ENCODE results near the gene OGFRL1.
A peak's percentile ranks its signal among the peaks of the same experiment; 100 is the strongest.
"Not testable (repeated sequence)": the region's sequence is repeated elsewhere in the genome, so short reads cannot be mapped to it uniquely, and the experiment has no call there.

Gene OGFRL1

DNA sequence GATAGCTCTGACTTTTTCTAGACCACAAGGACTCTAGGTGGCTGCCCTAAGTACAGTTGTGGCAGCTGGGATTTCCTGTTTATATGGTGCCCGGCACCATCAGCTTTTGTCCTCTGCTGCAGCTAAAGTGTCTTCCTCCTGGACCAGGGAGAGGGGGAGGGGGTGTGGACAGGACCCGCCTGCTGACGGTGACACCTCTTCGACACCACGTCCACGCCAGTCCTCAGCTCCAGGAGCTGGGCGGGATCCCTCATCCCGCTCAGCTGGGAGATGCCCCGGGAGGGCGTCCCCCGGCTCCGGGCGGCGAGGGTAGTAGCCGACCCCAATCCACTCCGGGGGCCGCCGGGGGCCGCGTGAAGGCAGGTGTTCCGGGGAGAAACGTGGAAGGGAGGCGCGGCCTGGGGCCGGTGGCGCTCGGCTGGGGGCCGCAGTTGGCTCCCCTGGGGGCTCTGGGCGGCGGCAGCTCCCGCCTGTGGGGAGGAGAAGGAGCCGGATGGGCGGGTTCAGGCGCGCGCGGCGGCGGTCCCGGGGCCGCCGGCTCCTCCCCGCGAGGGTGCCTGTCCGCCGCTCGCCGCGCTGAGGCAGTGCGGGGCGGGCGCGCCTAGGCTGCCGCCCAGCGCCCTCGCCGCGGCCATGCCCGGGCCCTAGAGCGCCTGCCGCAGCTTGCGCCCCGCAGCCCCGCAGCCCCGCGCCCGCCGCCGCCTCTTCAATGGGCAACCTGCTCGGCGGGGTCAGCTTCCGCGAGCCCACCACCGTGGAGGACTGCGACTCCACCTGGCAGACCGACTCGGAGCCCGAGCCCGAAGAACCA, at the start of gene OGFRL1:
OGFRL1 (plus strand) TSS at position 584 of the 811 bp plus-strand sequence; CDS start at position 710, 126 bp downstream.
- DNase-seq, result peak; percentile 94

- DNase-seq, result peak; percentile 31
These were observed 48.9 kb upstream of the OGFRL1 start for GRCh38 chr6:71239694-71240093.

- no peak for DNase-seq
These were observed 43.2 kb upstream of the OGFRL1 start for GRCh38 chr6:71245265-71246049.

- DNase-seq, result no peak
These were observed 42.0 kb upstream of the OGFRL1 start for GRCh38 chr6:71246596-71246995.

GRCh38 chr6:71248306-71248765, 40.3 kb upstream of the OGFRL1 start:
- DNase-seq, result peak; percentile 95

- DNase-seq, result peak; percentile 86
These were observed 39.6 kb upstream of the OGFRL1 start for GRCh38 chr6:71248878-71249544.

DNA sequence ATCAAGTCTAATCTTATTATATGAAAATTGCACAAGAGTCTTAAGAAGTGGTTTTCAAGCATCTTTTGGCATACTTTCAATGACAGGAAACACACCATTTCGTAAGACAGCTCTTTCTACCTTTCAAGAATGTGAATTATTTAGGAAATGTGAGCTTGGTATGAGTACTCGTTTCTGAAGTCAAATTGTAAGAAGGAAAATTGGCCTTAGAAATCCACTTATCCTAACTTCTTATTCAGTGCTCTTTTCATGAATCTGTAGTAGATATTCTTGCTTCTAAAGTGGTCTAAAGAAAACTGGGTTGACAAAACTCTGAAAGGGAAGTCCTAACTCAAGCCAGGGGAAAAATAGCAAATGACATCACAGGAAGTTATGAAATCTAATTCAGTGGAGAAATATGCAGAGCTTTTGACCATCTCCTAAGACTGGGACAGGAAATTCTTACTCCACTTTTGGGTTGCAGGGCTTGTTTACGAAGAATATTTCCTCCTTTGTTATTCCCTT, 38.5 kb upstream of the OGFRL1 start:
- no peak for DNase-seq

- no peak for DNase-seq
These were observed 36.2 kb upstream of the OGFRL1 start for GRCh38 chr6:71252410-71252809.

DNA sequence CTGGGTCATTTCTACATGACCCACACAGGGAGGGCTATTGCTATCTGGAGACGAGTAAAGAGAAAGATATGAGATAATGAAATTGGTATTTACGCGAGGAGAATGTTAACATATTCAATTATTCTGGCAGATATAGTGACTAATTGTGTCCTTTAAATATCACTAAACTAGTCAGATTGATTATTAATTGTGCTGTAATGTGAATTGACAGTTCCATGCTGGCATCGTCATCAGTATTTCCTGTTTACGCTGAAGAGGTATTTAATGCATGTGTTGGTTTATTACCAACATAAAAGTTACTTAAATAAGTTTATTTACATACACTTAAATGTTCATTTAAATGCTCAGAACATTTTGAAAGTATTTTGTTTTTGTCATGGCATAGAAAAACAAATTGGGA, 35.7 kb upstream of the OGFRL1 start:
- no peak for DNase-seq

- peak; percentile 61 for DNase-seq
These were observed 34.3 kb upstream of the OGFRL1 start for GRCh38 chr6:71254323-71254722.

DNA sequence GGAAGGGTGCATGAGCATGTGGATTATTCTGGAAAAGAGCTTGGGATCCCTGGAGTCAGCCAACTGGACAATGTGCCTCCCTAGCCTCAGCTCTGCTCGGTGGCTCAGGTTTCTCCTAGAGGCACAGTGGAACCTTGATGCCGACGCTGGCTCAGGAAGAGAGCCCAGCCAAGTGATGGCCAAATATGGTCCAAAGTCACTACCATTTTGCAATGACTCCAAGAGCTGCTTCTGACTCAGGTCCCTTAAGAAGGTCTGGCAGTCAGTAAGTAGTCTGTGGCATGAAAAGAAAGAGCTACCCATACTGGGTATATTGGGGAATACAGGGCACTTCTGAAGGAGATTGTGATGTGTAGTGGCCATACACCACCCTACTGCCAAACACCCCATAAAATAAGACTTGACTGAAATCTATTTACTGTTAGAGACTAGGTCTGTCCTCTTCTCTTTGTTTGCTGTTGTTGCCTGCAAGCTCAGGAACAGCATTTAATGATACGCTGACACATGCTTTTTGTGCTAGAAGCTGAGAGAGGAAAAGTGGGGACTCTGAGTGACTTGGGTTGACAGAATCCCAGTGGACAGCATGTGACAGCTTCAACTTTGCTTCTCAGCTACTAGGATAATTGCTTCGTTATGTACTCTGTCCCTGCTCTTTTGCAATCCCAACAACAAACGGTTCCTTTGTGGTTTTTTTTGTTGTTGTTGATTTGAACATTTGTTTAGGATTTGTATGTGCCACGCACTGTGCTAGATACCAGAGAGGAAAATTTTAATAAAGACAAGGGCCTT, 30.3 kb upstream of the OGFRL1 start:
- no peak for DNase-seq

- DNase-seq, result peak; percentile 66
These were observed 28.6 kb upstream of the OGFRL1 start for GRCh38 chr6:71259888-71260604.

- DNase-seq, result no peak
These were observed 25.7 kb upstream of the OGFRL1 start for GRCh38 chr6:71262914-71263313.

GRCh38 chr6:71266392-71266791, 22.2 kb upstream of the OGFRL1 start:
- not testable (repeated sequence) for DNase-seq

DNA sequence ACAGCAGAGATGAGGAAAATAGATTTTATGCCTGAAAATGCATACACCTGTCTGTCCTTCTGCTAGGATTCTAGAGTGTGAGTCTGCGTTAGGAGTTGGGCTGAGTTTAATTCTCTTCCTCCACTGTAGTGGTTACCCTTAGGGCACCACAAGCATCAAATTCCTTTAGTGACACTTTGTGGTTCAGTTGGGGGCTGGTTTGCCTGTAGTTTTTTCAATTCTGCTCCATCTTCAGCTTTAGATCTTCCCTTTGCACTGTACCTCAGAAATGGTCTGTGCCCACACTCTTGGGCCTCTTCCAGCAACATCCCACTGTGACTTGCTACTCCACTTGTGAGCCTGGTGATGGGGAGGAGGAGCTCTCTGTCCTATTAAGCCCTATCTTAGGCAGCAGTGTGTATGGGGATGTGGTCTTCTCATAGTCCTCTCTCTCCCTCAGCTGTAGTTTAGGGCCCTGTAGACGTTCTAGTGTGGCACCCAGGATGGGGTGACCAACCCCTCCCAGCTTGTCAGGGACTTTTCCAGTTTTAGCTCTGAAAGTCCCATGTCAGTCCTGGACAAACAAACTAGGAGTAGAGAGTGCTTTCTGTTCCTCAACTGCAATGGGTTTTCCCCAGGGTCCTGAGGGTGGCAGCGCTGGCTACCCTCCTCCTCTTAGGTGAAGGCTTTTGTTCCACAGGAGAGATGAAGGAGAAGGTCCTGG, 19.7 kb upstream of the OGFRL1 start:
- DNase-seq, result no peak

GRCh38 chr6:71277926-71278600, 10.5 kb upstream of the OGFRL1 start:
- DNase-seq, result no peak

GRCh38 chr6:71279321-71279720, 9.3 kb upstream of the OGFRL1 start:
- DNase-seq, result peak; percentile 33

DNA sequence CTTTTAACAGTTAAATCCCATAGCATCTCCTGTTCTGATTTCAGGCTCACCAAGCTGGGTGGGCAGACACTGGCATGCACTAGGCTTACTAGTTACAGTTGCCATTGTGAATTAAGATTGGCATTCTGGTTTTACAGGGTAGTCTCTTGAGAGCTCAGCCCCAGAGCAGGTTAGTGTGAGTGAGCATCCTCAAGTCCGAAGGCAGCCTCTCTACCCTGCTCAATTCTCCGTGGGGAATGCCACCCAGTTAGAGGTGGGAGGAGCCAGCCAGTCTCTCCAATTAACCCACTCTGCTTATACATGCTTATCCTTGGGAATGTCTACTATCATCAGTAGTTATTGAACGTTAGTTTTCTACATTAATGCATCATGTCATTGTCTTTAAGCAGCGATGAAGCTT, 8.9 kb upstream of the OGFRL1 start:
- DNase-seq, result peak; percentile 15

DNA sequence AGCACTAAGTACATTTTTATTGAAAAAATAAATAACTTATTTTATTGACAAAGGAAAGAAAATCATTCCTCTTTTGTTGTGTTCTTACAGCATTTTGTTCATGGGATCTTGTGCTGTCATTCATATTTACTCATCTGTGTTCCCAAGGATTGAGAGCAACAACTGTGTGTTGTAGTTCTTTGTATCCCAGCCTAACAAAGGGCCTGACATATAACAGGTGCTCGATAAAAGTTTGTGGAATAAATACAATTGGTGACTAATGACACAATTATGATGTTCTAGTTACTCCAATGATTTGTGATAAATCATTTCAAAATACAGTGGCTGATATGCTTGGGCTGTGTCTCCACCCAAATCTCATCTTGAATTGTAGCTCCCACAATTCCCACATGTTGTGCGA, 7.9 kb upstream of the OGFRL1 start:
- DNase-seq, result no peak

- DNase-seq, result no peak
These were observed 3.8 kb upstream of the OGFRL1 start for GRCh38 chr6:71284785-71285184.

Measured in NCI-H69 (cell line).